DND-41 (cell line): ENCODE data around the gene C2CD4B.

Experiments
- ATAC-seq: fragments of 200-7000 bp; cut with Tn5 transposase; 3 replicates; pipeline ENCODE4 v1.9.1; 2021; ENCODE audit warnings: low read depth; ENCODE audit not compliant: insufficient read depth
- DNase-seq: peaks from one replicate; pipeline ENCODE4 v3.0.0-alpha.2; 2020
- H2AFZ ChIP-seq: 2 replicates; pipeline ENCODE4 v1.6.0; 2012; ENCODE audit warnings: low read depth, low read length
- H3K27ac ChIP-seq: 2 replicates; pipeline ENCODE4 v1.5.1; 2012; ENCODE audit warnings: low read length, inconsistent platforms
- H3K27me3 ChIP-seq: fragments of 200-600 bp; sonication (generic); 2 replicates; pipeline ENCODE4 v1.6.0; 2012; ENCODE audit warnings: low read length, mild to moderate bottlenecking, inconsistent platforms; ENCODE audit not compliant: insufficient read depth, poor library complexity
- H3K36me3 ChIP-seq: 2 replicates; pipeline ENCODE4 v1.5.1; 2012; ENCODE audit warnings: low read length, inconsistent platforms; ENCODE audit not compliant: insufficient read depth
- H3K4me1 ChIP-seq: 2 replicates; pipeline ENCODE4 v1.5.1; 2012; ENCODE audit warnings: mild to moderate bottlenecking, low read length; ENCODE audit not compliant: insufficient read depth
- H3K4me2 ChIP-seq: 2 replicates; pipeline ENCODE4 v1.6.0; 2012; ENCODE audit warnings: mild to moderate bottlenecking, moderate library complexity, low read length, inconsistent platforms; ENCODE audit not compliant: insufficient read depth
- H3K4me3 ChIP-seq, 2 experiments: fragments of 200-600 bp in 1 of 2; shearing (Covaris generic) in 1 of 2; 2 replicates each; pipeline ENCODE4 v1.5.1; 2012 to 2016; ENCODE audit warnings: inconsistent platforms in 2 of 2, low read length in 2 of 2, mild to moderate bottlenecking in 2 of 2, low read depth in 1 of 2, moderate library complexity in 1 of 2
- H3K79me2 ChIP-seq: 2 replicates; pipeline ENCODE4 v1.6.0; 2012; ENCODE audit warnings: low read length, inconsistent platforms; ENCODE audit not compliant: insufficient read depth
- H3K9ac ChIP-seq: 2 replicates; pipeline ENCODE4 v1.6.0; 2012; ENCODE audit warnings: low read depth, mild to moderate bottlenecking, inconsistent platforms, low read length, moderate library complexity
- H3K9me3 ChIP-seq: 2 replicates; pipeline ENCODE4 v1.5.1; 2012; ENCODE audit warnings: low read length, moderate library complexity, mild to moderate bottlenecking, inconsistent platforms; ENCODE audit not compliant: insufficient read depth, severe bottlenecking
- H4K20me1 ChIP-seq: 2 replicates; pipeline ENCODE4 v1.6.0; 2012; ENCODE audit warnings: low read length; ENCODE audit not compliant: insufficient read depth
- EZH2 ChIP-seq: IDR thresholded peaks from 3 replicates; pipeline ENCODE4 v1.6.1; 2012; ENCODE audit warnings: borderline replicate concordance, low read depth, mild to moderate bottlenecking, moderate library complexity, low read length, inconsistent platforms; ENCODE audit not compliant: severe bottlenecking
- TF ChIP-seq, protein P1 (sequence below): IDR thresholded peaks from 2 replicates; pipeline ENCODE4 v1.5.1; 2012; ENCODE audit warnings: borderline replicate concordance, low read length, moderate library complexity, mild to moderate bottlenecking; ENCODE audit not compliant: poor library complexity, severe bottlenecking; ENCODE audit errors: extremely low read depth

C2CD4B gene

DNA sequence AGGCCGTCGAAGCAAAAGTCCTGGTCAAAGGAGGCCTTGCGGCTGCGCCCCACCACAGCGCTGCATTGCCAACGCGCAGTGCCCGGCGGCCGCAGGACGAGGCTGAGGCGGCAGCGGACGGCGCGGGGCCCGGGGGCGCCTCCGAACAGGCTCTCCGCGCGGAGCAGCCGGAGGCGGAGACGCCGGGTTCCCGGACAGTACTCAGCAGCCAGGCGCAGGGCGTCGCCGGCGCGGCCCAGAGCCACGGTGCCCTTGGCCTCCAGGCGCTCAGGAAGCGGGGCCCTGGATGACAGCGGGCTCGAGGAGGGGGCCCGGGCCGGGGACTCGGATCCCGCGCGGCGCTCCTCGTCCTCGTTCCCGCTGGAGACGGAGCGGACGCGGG, 1.1 kb downstream of the C2CD4B start:
- DNase-seq (peak; percentile 11), ATAC-seq (no peak; the same call in 2 of the 3 replicates)
- H3K9me3 ChIP-seq: no peaks in the 10 kb centered on the region
- H3K4me2 ChIP-seq: peak overlapping the region; percentile 57
- H3K79me2 ChIP-seq: peaks cover 31% of the 10 kb centered on the region
- no peaks in the 10 kb centered on the region for H3K27me3 ChIP-seq
- H3K4me1 ChIP-seq: peaks cover 25% of the 10 kb centered on the region
- H3K36me3 ChIP-seq: peaks cover 6% of the 10 kb centered on the region; the same call in 1 of the 2 replicates
- no peak overlapping the region for H2AFZ ChIP-seq
- TF ChIP-seq, protein P1, sequence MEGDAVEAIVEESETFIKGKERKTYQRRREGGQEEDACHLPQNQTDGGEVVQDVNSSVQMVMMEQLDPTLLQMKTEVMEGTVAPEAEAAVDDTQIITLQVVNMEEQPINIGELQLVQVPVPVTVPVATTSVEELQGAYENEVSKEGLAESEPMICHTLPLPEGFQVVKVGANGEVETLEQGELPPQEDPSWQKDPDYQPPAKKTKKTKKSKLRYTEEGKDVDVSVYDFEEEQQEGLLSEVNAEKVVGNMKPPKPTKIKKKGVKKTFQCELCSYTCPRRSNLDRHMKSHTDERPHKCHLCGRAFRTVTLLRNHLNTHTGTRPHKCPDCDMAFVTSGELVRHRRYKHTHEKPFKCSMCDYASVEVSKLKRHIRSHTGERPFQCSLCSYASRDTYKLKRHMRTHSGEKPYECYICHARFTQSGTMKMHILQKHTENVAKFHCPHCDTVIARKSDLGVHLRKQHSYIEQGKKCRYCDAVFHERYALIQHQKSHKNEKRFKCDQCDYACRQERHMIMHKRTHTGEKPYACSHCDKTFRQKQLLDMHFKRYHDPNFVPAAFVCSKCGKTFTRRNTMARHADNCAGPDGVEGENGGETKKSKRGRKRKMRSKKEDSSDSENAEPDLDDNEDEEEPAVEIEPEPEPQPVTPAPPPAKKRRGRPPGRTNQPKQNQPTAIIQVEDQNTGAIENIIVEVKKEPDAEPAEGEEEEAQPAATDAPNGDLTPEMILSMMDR: no peak
- TF ChIP-seq EZH2: no peak
- H4K20me1 ChIP-seq: no peaks in the 10 kb centered on the region
- peak overlapping the region; percentile 64 for H3K9ac ChIP-seq
- H3K27ac ChIP-seq: peak overlapping the region; percentile 61
- H3K4me3 ChIP-seq: peak overlapping the region; percentile 40 to 52; a peak in 3 of 4 replicates

DNA sequence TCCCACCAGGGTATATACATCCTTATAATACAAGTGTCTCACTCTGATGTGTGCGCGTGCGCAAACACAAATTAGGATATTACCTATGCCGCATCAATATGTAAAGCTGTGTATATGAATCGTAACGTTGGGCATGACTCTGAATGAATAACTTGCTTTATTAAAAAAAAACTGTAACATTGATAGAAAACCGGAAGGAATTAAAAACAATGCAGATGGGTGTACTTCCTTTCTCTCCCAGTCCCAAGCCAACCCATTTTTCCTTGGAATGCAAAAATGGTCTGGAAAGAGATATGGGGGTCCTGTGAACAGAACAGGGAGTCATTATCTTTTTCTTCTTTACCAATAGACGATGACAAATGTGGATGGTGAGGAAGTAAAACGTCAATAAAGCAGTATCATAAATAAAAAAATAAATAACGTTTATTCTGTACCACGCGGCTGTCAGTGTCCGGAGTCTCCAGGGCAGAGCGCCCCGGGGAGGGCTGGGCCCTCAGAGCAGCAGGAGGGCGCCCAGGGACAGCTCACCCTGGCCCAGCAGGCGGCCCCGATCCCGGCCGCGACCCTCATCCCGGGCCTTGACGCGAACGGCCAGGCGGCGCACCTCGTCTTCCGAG, 1.6 kb downstream of the C2CD4B start:
- Histone ChIP-seq H3K27me3 (no peaks in the 10 kb centered on the region), H3K4me1 (peaks cover 25% of the 10 kb centered on the region), H3K36me3 (peaks cover 6% of the 10 kb centered on the region; the same call in 1 of the 2 replicates), H3K9ac (peak overlapping the region; percentile 64), H3K27ac (peak overlapping the region; percentile 61), H3K9me3 (no peaks in the 10 kb centered on the region), H3K4me3 (peak overlapping the region; percentile 40 to 52; a peak in 3 of 4 replicates), H3K79me2 (peaks cover 31% of the 10 kb centered on the region), H2AFZ (no peak overlapping the region), H4K20me1 (no peaks in the 10 kb centered on the region), H3K4me2 (peak overlapping the region; percentile 57)
- no peak for DNase-seq
- no peak; the same call in 2 of the 3 replicates for ATAC-seq
- TF ChIP-seq, protein P1: no peak
- no peak for TF ChIP-seq EZH2

DNA sequence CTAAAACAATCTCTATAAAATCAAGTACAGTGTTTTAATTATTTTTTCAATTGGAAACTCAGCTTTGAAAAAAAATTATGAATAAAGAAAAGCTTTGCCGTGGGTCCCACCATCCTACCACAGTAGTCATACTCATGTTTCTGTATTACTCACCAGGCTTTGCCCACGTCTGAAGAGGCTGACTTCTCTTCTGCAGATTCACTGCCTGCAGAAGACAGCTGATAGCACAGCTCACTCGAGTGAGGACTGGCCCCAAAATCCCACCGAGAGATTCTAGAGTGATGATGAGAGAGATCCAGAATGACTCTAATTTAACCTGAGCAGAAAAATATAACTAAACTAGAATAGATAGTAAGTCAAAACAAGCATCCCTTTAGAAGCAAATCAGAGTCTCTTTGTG, 11.9 kb downstream of the C2CD4B start:
- Histone ChIP-seq H3K9ac (no peak overlapping the region), H3K79me2 (no peaks in the 10 kb centered on the region), H3K4me3 (no peak overlapping the region), H3K9me3 (no peaks in the 10 kb centered on the region), H3K4me2 (no peak overlapping the region), H3K36me3 (no peaks in the 10 kb centered on the region), H4K20me1 (no peaks in the 10 kb centered on the region), H2AFZ (no peak overlapping the region), H3K27me3 (no peaks in the 10 kb centered on the region), H3K27ac (no peak overlapping the region), H3K4me1 (peaks cover 13% of the 10 kb centered on the region)
- TF ChIP-seq EZH2: no peak
- TF ChIP-seq, protein P1: no peak
- DNase-seq (no peak), ATAC-seq (no peak)

DNA sequence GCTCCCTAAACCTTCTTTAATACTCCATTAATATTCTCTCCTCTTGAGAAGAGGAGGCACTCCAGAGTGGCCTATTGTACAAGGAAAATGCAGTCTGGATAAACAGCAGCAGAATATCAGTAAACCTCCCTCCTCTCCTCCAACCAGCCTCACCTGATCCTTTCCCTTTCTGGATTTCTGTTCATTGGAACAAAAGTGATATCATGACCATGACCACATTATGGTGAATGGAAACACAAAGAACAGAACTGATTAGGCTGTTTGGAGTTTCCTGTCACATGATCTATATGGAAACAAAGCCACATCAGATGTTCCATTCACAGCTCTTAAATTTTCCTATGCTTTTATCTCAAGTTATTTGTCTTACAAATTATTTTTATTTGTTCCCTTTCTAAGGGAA, 14.6 kb downstream of the C2CD4B start:
- DNase-seq (no peak), ATAC-seq (peak; percentile 58; the same call in 2 of the 3 replicates)
- Histone ChIP-seq H3K27ac (peak overlapping the region; percentile 8; the same call in 1 of the 2 replicates), H3K4me2 (no peak overlapping the region), H4K20me1 (no peaks in the 10 kb centered on the region), H2AFZ (no peak overlapping the region), H3K4me3 (no peak overlapping the region), H3K9ac (no peak overlapping the region), H3K4me1 (peaks cover 13% of the 10 kb centered on the region), H3K27me3 (no peaks in the 10 kb centered on the region), H3K79me2 (no peaks in the 10 kb centered on the region), H3K36me3 (no peaks in the 10 kb centered on the region), H3K9me3 (no peaks in the 10 kb centered on the region)
- TF ChIP-seq EZH2: no peak
- TF ChIP-seq, protein P1: no peak
